Measurements from ENCODE around the gene SLC6A6.

SLC6A6 gene

GRCh38 chr3:14422016-14422963 is 19.9 kb downstream of the SLC6A6 start:
- no peak for DNase-seq (ENCODE audit: low spot score)

GRCh38 chr3:14423197-14423743 is 20.9 kb downstream of the SLC6A6 start:
- no peak for DNase-seq (ENCODE audit: low spot score)

GRCh38 chr3:14423963-14424362 is 21.6 kb downstream of the SLC6A6 start:
- DNase-seq (ENCODE audit: low spot score), result no peak

- DNase-seq (ENCODE audit: low spot score), result no peak
Measured at GRCh38 chr3:14424711-14425580, 22.5 kb downstream of the SLC6A6 start.

GRCh38 chr3:14425581-14426304 is 23.3 kb downstream of the SLC6A6 start:
- no peak for DNase-seq (ENCODE audit: low spot score)

- no peak for DNase-seq (ENCODE audit: low spot score)
Measured at GRCh38 chr3:14426305-14426620, 23.9 kb downstream of the SLC6A6 start.

GRCh38 chr3:14428087-14429033 is 26.0 kb downstream of the SLC6A6 start:
- DNase-seq (ENCODE audit: low spot score), result no peak

GRCh38 chr3:14429237-14429636 is 26.8 kb downstream of the SLC6A6 start:
- no peak for DNase-seq (ENCODE audit: low spot score)

GRCh38 chr3:14429640-14430039 is 27.2 kb downstream of the SLC6A6 start:
- DNase-seq (ENCODE audit: low spot score), result no peak

- no peak for DNase-seq (ENCODE audit: low spot score)
Measured at GRCh38 chr3:14430053-14430452, 27.6 kb downstream of the SLC6A6 start.

GRCh38 chr3:14430706-14431451 is 28.5 kb downstream of the SLC6A6 start:
- DNase-seq (ENCODE audit: low spot score), result no peak

- no peak for DNase-seq (ENCODE audit: low spot score)
Measured at GRCh38 chr3:14431452-14431916, 29.1 kb downstream of the SLC6A6 start.

GRCh38 chr3:14431917-14432834 is 29.8 kb downstream of the SLC6A6 start:
- DNase-seq (ENCODE audit: low spot score), result no peak

- no peak for DNase-seq (ENCODE audit: low spot score)
Measured at GRCh38 chr3:14433106-14433505, 30.7 kb downstream of the SLC6A6 start.

- no peak for DNase-seq (ENCODE audit: low spot score)
Measured at GRCh38 chr3:14434126-14434497, 31.7 kb downstream of the SLC6A6 start.

GRCh38 chr3:14434498-14435151 is 32.2 kb downstream of the SLC6A6 start:
- no peak for DNase-seq (ENCODE audit: low spot score)

- DNase-seq (ENCODE audit: low spot score), result no peak
Measured at GRCh38 chr3:14435175-14436014, 33.0 kb downstream of the SLC6A6 start.

GRCh38 chr3:14436954-14437281 is 34.5 kb downstream of the SLC6A6 start:
- no peak for DNase-seq (ENCODE audit: low spot score)

Data from left forelimb (tissue), 1 donor.